ENCODE data around the gene KRTAP5-11.
"Not testable (repeated sequence)": the region's sequence is repeated elsewhere in the genome, so short reads cannot be mapped to it uniquely, and the experiment has no call there.

KRTAP5-11 gene

GRCh38 chr11:71555508-71555907 is 27.2 kb downstream of the KRTAP5-11 start:
- no peak for DNase-seq (ENCODE audit: low spot score)

- no peak for DNase-seq (ENCODE audit: low spot score)
Measured at GRCh38 chr11:71554996-71555395, 27.7 kb downstream of the KRTAP5-11 start.

- no peak for DNase-seq (ENCODE audit: low spot score)
Measured at GRCh38 chr11:71551711-71552110, 31.0 kb downstream of the KRTAP5-11 start.

GRCh38 chr11:71548716-71549151 is 33.9 kb downstream of the KRTAP5-11 start:
- DNase-seq (ENCODE audit: low spot score): no peak

- no peak for DNase-seq (ENCODE audit: low spot score)
Measured at GRCh38 chr11:71548120-71548519, 34.6 kb downstream of the KRTAP5-11 start, which contains the start of gene KRTAP5-9. TSS of gene KRTAP5-9 (plus strand) at chr11:71548420. CDS start at chr11:71548658, 238 bp downstream.

- no peak for DNase-seq (ENCODE audit: low spot score)
Measured at GRCh38 chr11:71545405-71545966, 37.2 kb downstream of the KRTAP5-11 start.

GRCh38 chr11:71544525-71545214 is 38.0 kb downstream of the KRTAP5-11 start:
- no peak for DNase-seq (ENCODE audit: low spot score)

- DNase-seq (ENCODE audit: low spot score): no peak
Measured at GRCh38 chr11:71543866-71544265, 38.8 kb downstream of the KRTAP5-11 start.

GRCh38 chr11:71542879-71543777 is 39.5 kb downstream of the KRTAP5-11 start:
- no peak for DNase-seq (ENCODE audit: low spot score)

GRCh38 chr11:71542382-71542781 is 40.3 kb downstream of the KRTAP5-11 start:
- no peak for DNase-seq (ENCODE audit: low spot score)

- not testable (repeated sequence) for DNase-seq (ENCODE audit: low spot score)
Measured at GRCh38 chr11:71540521-71541304, 42.0 kb downstream of the KRTAP5-11 start.

GRCh38 chr11:71539971-71540370 is 42.7 kb downstream of the KRTAP5-11 start:
- not testable (repeated sequence) for DNase-seq (ENCODE audit: low spot score)

- no peak for DNase-seq (ENCODE audit: low spot score)
Measured at GRCh38 chr11:71539017-71539416, 43.7 kb downstream of the KRTAP5-11 start.

GRCh38 chr11:71538666-71538990 is 44.0 kb downstream of the KRTAP5-11 start:
- DNase-seq (ENCODE audit: low spot score): no peak

- DNase-seq (ENCODE audit: low spot score): not testable (repeated sequence)
Measured at GRCh38 chr11:71537977-71538665, 44.6 kb downstream of the KRTAP5-11 start, which contains the start of gene KRTAP5-8. TSS of gene KRTAP5-8 (plus strand) at chr11:71538025. CDS start at chr11:71538056, 31 bp downstream.

- DNase-seq (ENCODE audit: low spot score): no peak
Measured at GRCh38 chr11:71537537-71537936, 45.1 kb downstream of the KRTAP5-11 start.

- DNase-seq (ENCODE audit: low spot score): no peak
Measured at GRCh38 chr11:71535825-71536224, 46.9 kb downstream of the KRTAP5-11 start.

GRCh38 chr11:71534711-71535608 is 47.7 kb downstream of the KRTAP5-11 start:
- DNase-seq (ENCODE audit: low spot score): not testable (repeated sequence)

- DNase-seq (ENCODE audit: low spot score): no peak
Measured at GRCh38 chr11:71532036-71532610, 50.6 kb downstream of the KRTAP5-11 start.
